ENCODE data around the gene DNMT3A.

DNMT3A gene

DNA sequence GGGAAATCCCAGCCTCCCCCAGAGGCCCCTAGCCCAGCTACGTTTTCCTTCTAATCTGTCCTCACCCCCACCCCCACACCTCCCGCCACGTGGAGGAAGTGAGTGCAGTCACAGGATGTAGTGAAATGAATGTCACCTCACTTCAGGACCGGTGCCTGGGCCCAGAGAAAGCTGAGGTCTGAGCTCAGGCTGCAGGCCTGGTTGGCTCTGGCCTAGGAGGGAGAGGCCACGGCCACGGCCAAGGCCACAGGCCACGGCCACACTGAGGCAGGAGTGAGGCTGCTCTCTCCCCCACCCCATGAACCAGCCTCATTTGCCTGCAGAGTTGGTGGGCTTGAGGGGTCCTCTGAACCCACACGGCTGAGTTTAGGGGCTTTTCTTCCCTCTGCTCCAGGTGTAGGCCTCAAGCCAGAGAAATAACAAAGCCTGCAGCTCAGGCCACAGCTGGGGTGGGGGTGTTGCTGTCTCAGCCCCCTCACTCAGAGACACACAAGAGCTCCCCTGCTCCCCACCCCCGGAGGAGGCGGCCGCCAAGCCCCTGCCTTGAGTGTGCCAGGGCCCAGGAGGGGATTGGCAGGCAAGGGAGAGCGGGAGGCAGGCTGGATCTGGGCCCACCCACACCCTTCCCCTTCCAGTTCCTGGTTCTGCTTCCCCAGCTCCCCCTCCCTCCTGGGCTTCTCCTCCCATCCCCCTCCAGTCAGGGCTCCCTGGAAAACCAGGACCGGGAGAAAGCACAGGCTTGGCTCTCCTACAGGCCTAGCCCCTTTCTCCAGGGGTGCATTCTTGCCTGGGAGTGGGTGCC is 27.0 kb downstream of the DNMT3A start:
- H3K36me3 ChIP-seq (ENCODE audit: insufficient read depth, low read length): no peaks in the 10 kb centered on the region
- peaks cover 48% of the 10 kb centered on the region for H3K4me1 ChIP-seq (ENCODE audit: insufficient read depth, low read length)
- no peaks in the 10 kb centered on the region for H3K9me3 ChIP-seq (ENCODE audit: control insufficient read depth, insufficient read depth, low read length)
- no peak overlapping the region for H3K9ac ChIP-seq (ENCODE audit: low read depth, low read length)

DNA sequence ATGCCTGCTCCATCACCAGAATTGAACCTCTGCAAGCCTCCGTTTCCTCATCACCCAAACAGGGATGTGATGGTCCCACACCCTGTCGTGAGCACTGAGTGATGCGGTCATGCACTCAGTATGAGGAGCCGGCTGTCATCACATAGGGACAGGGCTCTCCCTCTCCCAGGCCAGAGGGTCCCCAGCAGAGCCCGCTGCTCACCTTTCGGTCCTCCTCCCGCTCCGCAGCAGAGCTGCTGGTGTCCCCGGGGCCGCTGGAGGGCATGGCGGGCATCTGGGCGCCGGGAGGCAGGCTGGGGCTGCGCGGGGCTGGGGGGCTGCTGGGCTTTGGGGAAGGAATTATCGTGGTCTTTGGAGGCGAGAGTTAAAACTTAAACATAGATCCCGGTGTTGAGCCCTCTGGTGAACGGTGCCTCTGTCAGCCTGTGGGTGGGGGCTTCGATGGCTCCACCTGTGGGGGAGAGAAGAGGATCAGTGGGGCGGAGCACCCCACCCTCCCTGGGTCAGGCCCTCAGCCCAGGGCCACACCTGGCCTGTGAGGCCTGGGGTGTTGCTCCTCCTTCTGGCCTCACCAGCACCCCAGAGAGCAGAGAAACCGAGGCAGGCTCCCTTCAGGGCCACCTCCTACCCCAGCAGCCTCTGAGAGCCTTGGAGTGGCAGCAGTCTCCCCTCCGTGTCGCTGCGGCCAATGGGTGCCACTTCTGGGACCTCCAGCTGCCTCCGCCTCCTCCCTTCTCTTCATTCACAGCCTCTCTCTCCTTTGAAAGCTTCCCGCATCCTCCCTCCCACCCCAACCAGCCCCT is 27.8 kb downstream of the DNMT3A start:
- Histone ChIP-seq H3K9me3 (ENCODE audit: control insufficient read depth, insufficient read depth, low read length) (no peaks in the 10 kb centered on the region), H3K36me3 (ENCODE audit: insufficient read depth, low read length) (no peaks in the 10 kb centered on the region), H3K9ac (ENCODE audit: low read depth, low read length) (no peak overlapping the region), H3K4me1 (ENCODE audit: insufficient read depth, low read length) (peaks cover 48% of the 10 kb centered on the region)

- no peaks in the 10 kb centered on the region for H3K36me3 ChIP-seq (ENCODE audit: insufficient read depth, low read length)
- H3K4me1 ChIP-seq (ENCODE audit: insufficient read depth, low read length): peaks cover 48% of the 10 kb centered on the region
- no peak overlapping the region for H3K9ac ChIP-seq (ENCODE audit: low read depth, low read length)
- no peaks in the 10 kb centered on the region for H3K9me3 ChIP-seq (ENCODE audit: control insufficient read depth, insufficient read depth, low read length)
Measured at GRCh38 chr2:25312958-25313710, 28.6 kb downstream of the DNMT3A start.

GRCh38 chr2:25311865-25312575 is 29.7 kb downstream of the DNMT3A start:
- no peak overlapping the region for H3K9ac ChIP-seq (ENCODE audit: low read depth, low read length)
- no peaks in the 10 kb centered on the region for H3K9me3 ChIP-seq (ENCODE audit: control insufficient read depth, insufficient read depth, low read length)
- H3K36me3 ChIP-seq (ENCODE audit: insufficient read depth, low read length): no peaks in the 10 kb centered on the region
- H3K4me1 ChIP-seq (ENCODE audit: insufficient read depth, low read length): peaks cover 48% of the 10 kb centered on the region

DNA sequence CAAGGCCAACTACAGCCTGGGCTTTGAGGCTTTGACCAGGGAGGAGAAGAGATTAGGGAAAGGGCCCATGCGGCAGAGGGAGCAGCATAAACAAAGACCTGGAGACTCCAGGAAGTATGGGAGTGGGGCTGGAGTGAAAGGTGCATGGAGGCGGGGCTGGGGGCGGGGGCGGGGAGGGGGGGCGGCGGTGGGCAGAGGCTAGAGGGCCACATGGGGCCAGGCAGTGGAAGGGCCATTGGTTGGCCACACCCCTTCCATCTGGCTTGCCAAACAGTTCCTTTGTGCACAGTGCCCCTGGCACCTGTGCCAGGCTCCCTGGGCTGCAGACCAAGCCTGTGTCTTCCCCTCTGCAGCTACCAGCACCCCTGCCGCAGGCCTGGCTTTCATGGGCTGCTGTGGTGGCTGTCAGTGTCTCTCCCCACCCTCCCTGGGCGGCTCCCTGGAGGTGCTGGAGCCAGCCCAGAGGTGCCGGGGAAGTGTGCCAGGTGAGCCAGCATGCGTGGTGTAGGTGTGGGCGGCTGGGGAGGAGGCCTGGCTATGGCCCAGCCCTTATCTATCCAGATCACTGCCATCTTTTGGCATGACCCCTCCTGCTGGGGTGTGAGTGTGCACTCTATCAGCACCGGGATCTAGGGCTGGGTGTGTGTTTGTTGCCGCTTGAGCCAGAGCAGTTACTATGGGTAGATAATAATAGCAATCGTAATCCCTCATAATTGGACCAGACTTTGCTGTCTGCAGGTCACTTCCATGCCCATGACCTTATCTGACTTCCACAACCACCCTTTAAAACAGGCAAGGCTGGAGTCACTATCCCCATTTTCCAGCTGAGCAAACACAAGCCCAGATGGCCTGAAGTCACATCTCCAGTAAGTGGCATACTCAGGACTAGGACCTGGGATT is 30.5 kb downstream of the DNMT3A start:
- no peaks in the 10 kb centered on the region for H3K36me3 ChIP-seq (ENCODE audit: insufficient read depth, low read length)
- H3K9ac ChIP-seq (ENCODE audit: low read depth, low read length): peak overlapping the region; percentile 19; the same call in 1 of the 2 replicates
- no peaks in the 10 kb centered on the region for H3K9me3 ChIP-seq (ENCODE audit: control insufficient read depth, insufficient read depth, low read length)
- peaks cover 48% of the 10 kb centered on the region for H3K4me1 ChIP-seq (ENCODE audit: insufficient read depth, low read length)

GRCh38 chr2:25310709-25310964 is 31.1 kb downstream of the DNMT3A start:
- Histone ChIP-seq H3K4me1 (ENCODE audit: insufficient read depth, low read length) (peaks cover 47% of the 10 kb centered on the region), H3K9ac (ENCODE audit: low read depth, low read length) (peak overlapping the region; percentile 19; the same call in 1 of the 2 replicates), H3K36me3 (ENCODE audit: insufficient read depth, low read length) (no peaks in the 10 kb centered on the region), H3K9me3 (ENCODE audit: control insufficient read depth, insufficient read depth, low read length) (no peaks in the 10 kb centered on the region)

GRCh38 chr2:25309402-25309801 is 32.3 kb downstream of the DNMT3A start:
- no peak overlapping the region for H3K9ac ChIP-seq (ENCODE audit: low read depth, low read length)
- H3K36me3 ChIP-seq (ENCODE audit: insufficient read depth, low read length): no peaks in the 10 kb centered on the region
- H3K9me3 ChIP-seq (ENCODE audit: control insufficient read depth, insufficient read depth, low read length): no peaks in the 10 kb centered on the region
- H3K4me1 ChIP-seq (ENCODE audit: insufficient read depth, low read length): peaks cover 41% of the 10 kb centered on the region

GRCh38 chr2:25308599-25308998 is 33.1 kb downstream of the DNMT3A start:
- Histone ChIP-seq H3K9ac (ENCODE audit: low read depth, low read length) (no peak overlapping the region), H3K36me3 (ENCODE audit: insufficient read depth, low read length) (no peaks in the 10 kb centered on the region), H3K9me3 (ENCODE audit: control insufficient read depth, insufficient read depth, low read length) (no peaks in the 10 kb centered on the region), H3K4me1 (ENCODE audit: insufficient read depth, low read length) (peaks cover 44% of the 10 kb centered on the region)

GRCh38 chr2:25307949-25308557 is 33.7 kb downstream of the DNMT3A start:
- no peaks in the 10 kb centered on the region for H3K9me3 ChIP-seq (ENCODE audit: control insufficient read depth, insufficient read depth, low read length)
- H3K36me3 ChIP-seq (ENCODE audit: insufficient read depth, low read length): no peaks in the 10 kb centered on the region
- H3K9ac ChIP-seq (ENCODE audit: low read depth, low read length): no peak overlapping the region
- peaks cover 40% of the 10 kb centered on the region for H3K4me1 ChIP-seq (ENCODE audit: insufficient read depth, low read length)

- Histone ChIP-seq H3K9me3 (ENCODE audit: control insufficient read depth, insufficient read depth, low read length) (no peaks in the 10 kb centered on the region), H3K9ac (ENCODE audit: low read depth, low read length) (no peak overlapping the region), H3K36me3 (ENCODE audit: insufficient read depth, low read length) (no peaks in the 10 kb centered on the region), H3K4me1 (ENCODE audit: insufficient read depth, low read length) (peaks cover 29% of the 10 kb centered on the region)
Measured at GRCh38 chr2:25306777-25307368, 34.9 kb downstream of the DNMT3A start.

GRCh38 chr2:25305775-25306174 is 36.0 kb downstream of the DNMT3A start:
- H3K4me1 ChIP-seq (ENCODE audit: insufficient read depth, low read length): peaks cover 19% of the 10 kb centered on the region
- H3K36me3 ChIP-seq (ENCODE audit: insufficient read depth, low read length): no peaks in the 10 kb centered on the region
- no peak overlapping the region for H3K9ac ChIP-seq (ENCODE audit: low read depth, low read length)
- no peaks in the 10 kb centered on the region for H3K9me3 ChIP-seq (ENCODE audit: control insufficient read depth, insufficient read depth, low read length)

DNA sequence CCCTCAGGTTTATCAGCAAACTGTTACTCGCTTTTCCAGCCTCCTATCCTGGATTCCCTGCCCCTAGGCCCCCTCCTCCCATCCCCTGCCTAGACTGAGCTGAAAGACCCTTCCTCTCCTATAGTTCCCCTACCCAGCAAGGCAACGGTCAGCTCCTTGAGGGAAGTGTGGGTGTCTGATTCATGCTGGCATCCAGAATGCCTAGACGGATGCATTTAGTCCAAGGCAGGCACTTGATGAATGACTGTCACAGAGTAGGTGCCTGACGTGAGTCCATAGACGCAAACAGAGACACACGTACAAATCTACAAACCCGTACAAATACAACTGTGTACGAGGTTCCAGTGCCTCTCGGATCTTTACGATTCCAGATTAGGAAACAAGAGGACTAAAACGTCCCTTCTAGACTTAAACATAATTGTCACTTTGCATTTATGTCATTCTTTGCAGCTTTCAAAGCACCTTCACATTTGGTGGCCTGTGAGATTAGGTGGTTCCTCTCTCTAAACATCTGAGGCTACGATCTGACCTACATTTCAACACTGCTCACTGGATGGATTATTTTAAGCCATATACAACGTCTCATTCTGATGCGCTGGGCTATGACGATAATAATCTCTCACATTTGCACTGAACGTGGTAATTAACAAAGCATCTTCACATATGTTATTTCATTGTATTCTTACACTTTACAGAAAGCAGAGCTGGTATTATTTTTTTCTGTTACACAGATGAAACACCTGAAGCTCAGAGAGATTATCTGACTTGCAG is 36.7 kb downstream of the DNMT3A start:
- Histone ChIP-seq H3K9ac (ENCODE audit: low read depth, low read length) (no peak overlapping the region), H3K9me3 (ENCODE audit: control insufficient read depth, insufficient read depth, low read length) (no peaks in the 10 kb centered on the region), H3K36me3 (ENCODE audit: insufficient read depth, low read length) (no peaks in the 10 kb centered on the region), H3K4me1 (ENCODE audit: insufficient read depth, low read length) (peaks cover 13% of the 10 kb centered on the region)
